BLaER1 (cell line): ENCODE data around the gene KAT8.

Experiments
- H3K27ac ChIP-seq: shearing (Covaris generic); formaldehyde crosslinking; 2 replicates; pipeline ENCODE4 v1.8.1; 2022
- H3K27me3 ChIP-seq: shearing (Covaris generic); formaldehyde crosslinking; 2 replicates; pipeline ENCODE4 v1.8.1; 2022
- H3K36me3 ChIP-seq: shearing (Covaris generic); formaldehyde crosslinking; 2 replicates; pipeline ENCODE4 v1.8.1; 2022
- H3K4me1 ChIP-seq: shearing (Covaris generic); formaldehyde crosslinking; 2 replicates; pipeline ENCODE4 v1.8.1; 2022
- H3K4me2 ChIP-seq: shearing (Covaris generic); formaldehyde crosslinking; 2 replicates; pipeline ENCODE4 v1.8.1; 2022
- H3K4me3 ChIP-seq: shearing (Covaris generic); formaldehyde crosslinking; 2 replicates; pipeline ENCODE4 v1.8.1; 2022
- H3K9ac ChIP-seq: shearing (Covaris generic); formaldehyde crosslinking; 2 replicates; pipeline ENCODE4 v1.8.1; 2022
- H3K9me3 ChIP-seq: shearing (Covaris generic); formaldehyde crosslinking; 2 replicates; pipeline ENCODE4 v1.8.1; 2022
- H4K20me1 ChIP-seq: shearing (Covaris generic); formaldehyde crosslinking; 2 replicates; pipeline ENCODE4 v1.8.1; 2022
- Cebpa-rat ChIP-seq: shearing (Covaris generic); IDR thresholded peaks from 2 replicates; pipeline ENCODE4 v1.8.1; 2022

The KAT8 gene

DNA sequence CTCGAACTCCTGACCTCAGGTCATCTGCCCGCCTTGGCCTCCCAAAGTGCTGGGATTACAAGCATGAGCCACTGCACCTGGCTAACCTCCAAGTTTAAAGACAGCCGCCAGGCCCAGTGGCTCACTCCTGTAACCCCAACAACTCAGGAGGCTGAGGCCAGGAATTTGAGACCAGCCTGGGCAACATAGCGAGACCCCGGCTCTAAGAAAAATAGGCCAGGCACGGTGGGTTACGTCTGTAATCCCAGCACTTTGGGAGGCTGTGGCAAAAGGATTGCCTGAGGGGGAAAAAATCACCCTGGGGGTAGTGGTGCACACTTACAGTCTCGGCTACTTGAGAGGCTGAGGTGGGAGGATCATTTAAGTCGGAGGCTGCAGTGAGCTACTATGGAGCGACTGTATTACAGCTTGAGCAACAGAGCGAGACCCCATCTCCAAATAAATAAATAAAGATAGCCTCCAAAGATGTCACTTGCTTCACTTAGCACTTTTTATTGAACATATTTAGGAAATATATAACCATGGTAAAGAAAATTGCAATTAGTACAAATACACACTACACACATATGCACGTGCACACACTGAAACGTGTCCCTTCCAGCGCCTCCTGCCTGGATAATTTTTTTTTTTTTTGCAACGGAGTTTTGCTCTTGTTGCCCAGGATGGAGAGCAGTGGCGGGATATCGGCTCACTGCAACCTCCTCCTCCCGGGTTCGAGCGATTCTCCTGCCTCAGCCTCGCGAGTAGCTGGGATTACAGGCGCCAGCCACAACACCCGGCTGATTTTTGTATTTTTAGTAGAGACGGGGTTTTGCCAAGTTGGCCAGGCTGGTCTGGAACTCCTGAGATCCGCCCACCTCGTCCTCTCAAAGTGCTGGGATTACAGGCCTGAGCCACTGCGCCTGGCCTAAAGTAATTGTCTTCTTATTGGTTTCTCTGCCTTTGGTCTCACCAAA, 10.7 kb upstream of the KAT8 start:
- Histone ChIP-seq H3K9me3 (no peaks in the 10 kb centered on the region), H3K4me3 (no peak overlapping the region; the same call in 1 of the 2 replicates), H4K20me1 (no peaks in the 10 kb centered on the region), H3K27me3 (no peaks in the 10 kb centered on the region), H3K4me2 (peak overlapping the region; percentile 98), H3K27ac (0 out of 2 replicates have a peak overlapping the region, but pooled peaks have one; percentile 23), H3K36me3 (peaks cover 27% of the 10 kb centered on the region), H3K9ac (peak overlapping the region; percentile 95; the same call in 1 of the 2 replicates), H3K4me1 (peaks cover 40% of the 10 kb centered on the region)
- TF ChIP-seq Cebpa-rat = no peak

DNA sequence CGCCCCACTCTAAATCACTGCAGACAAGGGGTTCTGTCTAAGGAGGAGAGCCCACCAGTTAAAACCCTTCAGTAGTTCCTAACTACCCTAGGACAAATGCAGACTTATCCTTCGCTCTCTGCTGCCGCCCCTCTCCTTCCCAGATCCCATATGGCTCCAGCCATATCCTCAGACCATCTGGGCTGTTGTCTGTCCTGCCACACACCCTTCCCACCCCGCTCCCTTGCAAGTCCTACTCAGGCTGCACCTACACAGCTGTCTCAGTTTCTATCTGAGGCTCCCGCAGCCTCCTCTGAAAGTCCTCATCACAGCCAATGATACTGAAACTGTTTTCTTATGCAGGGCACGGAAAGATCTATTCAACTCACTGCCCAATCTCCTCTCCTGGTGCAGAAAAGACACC, 10.0 kb upstream of the KAT8 start:
- H3K9ac ChIP-seq = peak overlapping the region; percentile 95; the same call in 1 of the 2 replicates
- no peaks in the 10 kb centered on the region for H4K20me1 ChIP-seq
- H3K9me3 ChIP-seq = no peaks in the 10 kb centered on the region
- H3K4me1 ChIP-seq = peaks cover 43% of the 10 kb centered on the region
- peak overlapping the region; percentile 100 for H3K4me3 ChIP-seq
- peaks cover 34% of the 10 kb centered on the region for H3K36me3 ChIP-seq
- no peak for TF ChIP-seq Cebpa-rat
- H3K27me3 ChIP-seq = no peaks in the 10 kb centered on the region
- peak overlapping the region; percentile 98 for H3K4me2 ChIP-seq
- 0 out of 2 replicates have a peak overlapping the region, but pooled peaks have one; percentile 23 for H3K27ac ChIP-seq

DNA sequence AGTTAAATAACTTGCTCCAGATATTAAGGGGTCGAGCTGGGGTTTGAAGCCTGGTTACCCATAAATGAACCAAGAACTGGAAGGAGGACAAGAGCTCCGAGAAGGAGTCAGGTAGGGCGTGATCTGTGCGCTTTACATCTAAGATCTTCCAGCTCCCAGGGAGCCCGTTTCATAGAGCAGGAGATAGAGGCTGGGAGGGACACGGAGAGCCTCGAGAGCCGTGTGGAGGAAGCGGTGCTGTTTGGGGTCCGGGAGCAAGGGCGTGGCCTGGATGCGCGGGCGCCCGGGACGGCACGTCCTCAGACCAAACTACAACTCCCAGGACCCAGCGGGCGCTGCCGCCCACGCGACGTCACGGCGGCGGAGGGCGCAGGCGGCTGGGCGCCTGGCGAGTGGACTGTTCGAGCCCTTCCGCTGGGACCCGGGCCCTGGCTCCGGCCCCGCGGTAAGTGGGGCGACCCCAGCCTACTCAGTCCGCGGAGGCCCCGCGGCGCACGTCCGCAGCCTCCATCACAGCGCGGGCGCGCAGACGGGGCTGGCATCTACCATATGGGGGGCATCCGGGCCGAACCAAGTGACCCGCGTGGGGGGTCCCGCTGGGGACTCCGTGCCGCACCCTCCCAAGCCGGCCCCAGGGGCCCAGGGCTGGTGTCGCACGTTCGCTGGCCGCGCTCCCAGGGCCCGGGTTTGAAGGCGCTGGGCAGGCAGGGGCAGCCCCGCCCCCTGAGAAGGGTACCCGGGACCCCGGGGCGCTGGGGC, 9.2 kb upstream of the KAT8 start, which contains the start of gene BCKDK:
TSS of gene BCKDK (plus strand) at position 352 of the 759 bp plus-strand sequence. CDS start 838 bp downstream, outside the sequence.
- TF ChIP-seq Cebpa-rat = no peak
- H3K27ac ChIP-seq = peak within 1 kb of the TSS; percentile 90

DNA sequence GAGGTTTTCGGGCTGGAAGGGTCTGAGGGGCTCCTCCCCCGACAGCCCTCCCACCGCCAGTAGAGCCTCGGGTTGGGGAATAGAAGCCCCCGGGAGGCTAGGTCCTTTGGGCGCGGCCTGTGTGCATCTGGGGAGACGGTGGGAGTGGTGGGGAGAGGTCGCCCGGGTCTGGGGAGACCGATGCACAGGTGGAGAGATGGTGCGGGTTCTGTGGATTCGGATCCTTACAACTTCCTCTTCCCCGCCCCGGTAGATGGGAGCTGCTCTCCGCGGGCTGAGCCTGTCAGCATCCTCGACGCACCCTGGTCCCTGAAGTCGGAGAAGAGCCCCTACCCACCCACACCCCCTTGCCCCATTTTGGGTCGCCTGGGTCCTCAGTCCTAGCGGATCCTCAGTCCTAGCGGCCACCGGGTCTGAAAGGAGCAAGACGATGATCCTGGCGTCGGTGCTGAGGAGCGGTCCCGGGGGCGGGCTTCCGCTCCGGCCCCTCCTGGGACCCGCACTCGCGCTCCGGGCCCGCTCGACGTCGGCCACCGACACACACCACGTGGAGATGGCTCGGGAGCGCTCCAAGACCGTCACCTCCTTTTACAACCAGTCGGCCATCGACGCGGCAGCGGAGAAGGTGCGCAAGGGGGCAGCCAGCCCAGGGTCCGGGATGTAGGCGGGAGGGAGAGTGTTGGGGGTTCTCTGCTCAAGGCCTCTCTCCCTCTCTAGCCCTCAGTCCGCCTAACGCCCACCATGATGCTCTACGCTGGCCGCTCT, 8.5 kb upstream of the KAT8 start:
- Histone ChIP-seq H3K4me1 (peaks cover 59% of the 10 kb centered on the region), H3K9ac (peak overlapping the region; percentile 95), H4K20me1 (no peaks in the 10 kb centered on the region), H3K4me2 (peak overlapping the region; percentile 98), H3K27ac (peak overlapping the region; percentile 90), H3K4me3 (peak overlapping the region; percentile 100), H3K36me3 (peaks cover 43% of the 10 kb centered on the region), H3K9me3 (no peaks in the 10 kb centered on the region), H3K27me3 (no peaks in the 10 kb centered on the region)
- TF ChIP-seq Cebpa-rat = no peak

More for the DNA sequence above, 9.2 kb upstream of the KAT8 start, which contains the start of gene BCKDK:
- peaks cover 42% of the 10 kb centered on the region for H3K36me3 ChIP-seq
- peak within 1 kb of the TSS; percentile 95 for H3K9ac ChIP-seq
- no peaks in the 10 kb centered on the region for H3K27me3 ChIP-seq
- peak within 1 kb of the TSS; percentile 98 for H3K4me2 ChIP-seq
- H3K9me3 ChIP-seq = no peaks in the 10 kb centered on the region
- no peaks in the 10 kb centered on the region for H4K20me1 ChIP-seq
- peaks cover 51% of the 10 kb centered on the region for H3K4me1 ChIP-seq
- H3K4me3 ChIP-seq = peak within 1 kb of the TSS; percentile 100

GRCh38 chr16:31109622-31110021, 7.8 kb upstream of the KAT8 start:
- TF ChIP-seq Cebpa-rat = no peak
- H4K20me1 ChIP-seq = no peaks in the 10 kb centered on the region
- no peak overlapping the region for H3K27ac ChIP-seq
- H3K9me3 ChIP-seq = no peaks in the 10 kb centered on the region
- no peak overlapping the region; the same call in 1 of the 2 replicates for H3K4me3 ChIP-seq
- no peak overlapping the region for H3K9ac ChIP-seq
- peaks cover 43% of the 10 kb centered on the region for H3K36me3 ChIP-seq
- H3K27me3 ChIP-seq = no peaks in the 10 kb centered on the region
- H3K4me2 ChIP-seq = peak overlapping the region; percentile 98
- H3K4me1 ChIP-seq = peaks cover 65% of the 10 kb centered on the region

DNA sequence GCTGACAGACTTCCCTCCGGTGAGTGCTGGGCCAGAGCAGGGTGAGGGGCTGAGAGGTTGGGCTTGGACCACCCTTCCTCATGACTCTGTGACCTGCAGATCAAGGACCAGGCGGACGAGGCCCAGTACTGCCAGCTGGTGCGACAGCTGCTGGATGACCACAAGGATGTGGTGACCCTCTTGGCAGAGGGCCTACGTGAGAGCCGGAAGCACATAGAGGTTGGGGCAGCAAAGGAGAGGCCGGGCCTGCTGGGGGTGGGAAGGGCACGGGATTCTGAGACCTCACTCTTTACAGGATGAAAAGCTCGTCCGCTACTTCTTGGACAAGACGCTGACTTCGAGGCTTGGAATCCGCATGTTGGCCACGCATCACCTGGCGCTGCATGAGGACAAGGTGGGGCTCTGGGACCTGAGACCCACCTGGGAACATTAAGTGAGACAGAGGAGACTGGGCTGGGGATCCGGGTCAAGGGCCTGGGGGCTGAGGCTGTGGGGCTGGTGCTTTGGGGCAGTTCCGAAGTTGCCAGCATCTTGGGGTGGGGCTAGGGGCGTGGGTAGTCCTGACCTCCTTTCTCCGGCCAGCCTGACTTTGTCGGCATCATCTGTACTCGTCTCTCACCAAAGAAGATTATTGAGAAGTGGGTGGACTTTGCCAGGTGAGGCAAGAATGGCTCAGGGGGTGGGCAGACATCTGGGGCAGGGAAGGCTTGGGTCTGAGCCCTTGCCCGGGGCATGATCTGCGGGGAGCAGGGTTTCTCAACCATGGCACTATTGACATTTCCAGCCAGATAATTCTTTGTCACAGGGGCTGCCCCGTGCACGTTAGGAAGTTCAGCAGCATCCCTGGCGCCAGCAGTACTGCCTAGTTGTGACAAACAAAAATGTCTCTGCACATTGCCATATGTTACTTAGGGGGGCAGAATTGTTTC, 7.1 kb upstream of the KAT8 start:
- Histone ChIP-seq H3K4me1 (peaks cover 66% of the 10 kb centered on the region), H3K4me2 (no peak overlapping the region), H3K27ac (no peak overlapping the region), H3K36me3 (peaks cover 43% of the 10 kb centered on the region), H3K27me3 (no peaks in the 10 kb centered on the region), H4K20me1 (no peaks in the 10 kb centered on the region), H3K9ac (no peak overlapping the region), H3K9me3 (no peaks in the 10 kb centered on the region), H3K4me3 (no peak overlapping the region)
- TF ChIP-seq Cebpa-rat = no peak

GRCh38 chr16:31111881-31112466, 5.5 kb upstream of the KAT8 start:
- TF ChIP-seq Cebpa-rat = no peak
- Histone ChIP-seq H4K20me1 (no peaks in the 10 kb centered on the region), H3K4me1 (peaks cover 64% of the 10 kb centered on the region), H3K27ac (no peak overlapping the region), H3K36me3 (peaks cover 43% of the 10 kb centered on the region), H3K9ac (no peak overlapping the region), H3K4me3 (no peak overlapping the region), H3K9me3 (no peaks in the 10 kb centered on the region), H3K4me2 (no peak overlapping the region), H3K27me3 (no peaks in the 10 kb centered on the region)

DNA sequence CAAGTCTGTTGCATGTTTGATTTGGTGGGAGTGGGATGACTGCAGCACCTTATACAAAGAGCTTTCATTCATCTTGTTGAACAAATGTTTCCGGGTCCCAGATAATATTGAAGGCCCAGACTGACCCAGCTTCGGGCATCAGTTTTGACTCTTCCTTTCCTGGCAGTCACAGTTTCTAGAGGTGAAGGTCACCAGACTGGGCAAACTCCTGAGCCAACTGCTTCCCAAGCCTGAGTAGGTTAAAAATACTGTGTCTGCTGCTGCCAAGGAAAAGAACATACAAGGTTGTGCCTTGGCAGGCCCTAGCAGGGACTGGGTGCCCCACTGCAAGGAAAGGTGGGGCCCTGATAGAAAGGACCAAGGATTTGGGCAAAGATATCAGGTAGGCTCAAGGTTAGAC, 4.8 kb upstream of the KAT8 start:
- Histone ChIP-seq H4K20me1 (no peaks in the 10 kb centered on the region), H3K4me2 (peak overlapping the region; percentile 70), H3K27me3 (no peaks in the 10 kb centered on the region), H3K36me3 (peaks cover 43% of the 10 kb centered on the region), H3K4me3 (no peak overlapping the region), H3K27ac (peak overlapping the region; percentile 77), H3K4me1 (peaks cover 57% of the 10 kb centered on the region), H3K9me3 (no peaks in the 10 kb centered on the region), H3K9ac (peak overlapping the region; percentile 51)
- TF ChIP-seq Cebpa-rat = no peak
